SK-N-SH (cell line): Measurements from ENCODE around the gene NFAT5. TPM values are rescaled to one million over a fixed set of nuclear protein-coding genes. Genes with fewer than 3 reads are reported as not detected.

Experiments used
- CTCF ChIA-PET: fragments of 300-600, 350-600 bp; formaldehyde crosslinking; extraction: SDS; loops from one replicate; lab custom pipeline; 2021; lab: Yijun Ruan, JAX
- POLR2A ChIA-PET: fragments of 350-600 bp; sonication (Branson Sonifier 250); formaldehyde crosslinking; extraction: SDS; loops from one replicate; lab custom pipeline; 2020; ENCODE audit warnings: antibody characterized with exemption, inconsistent platforms; lab: Yijun Ruan, JAX
- DNase-seq: peaks from one replicate; pipeline ENCODE4 v3.0.0; 2012
- H2AFZ ChIP-seq: fragments of 200-600 bp; sonication (generic); 2 replicates; pipeline ENCODE4 v1.8.1; 2016; ENCODE audit warnings: antibody characterized with exemption, mild to moderate bottlenecking, low read depth
- H3F3A ChIP-seq: fragments of 200-600 bp; sonication (generic); replicated peaks from 2 replicates; pipeline ENCODE3; 2016; ENCODE audit warnings: antibody characterized with exemption, mild to moderate bottlenecking; ENCODE audit not compliant: insufficient read depth
- H3K27ac ChIP-seq, 2 experiments: fragments of 200-500 bp in 1 of 2; fragments of 200-600 bp in 1 of 2; sonication (Bioruptor generic) in 1 of 2; sonication (generic), shearing (Covaris generic) in 1 of 2; 2 replicates each; pipeline versions ENCODE4 v1.5.1 to v1.6.1; 2014 to 2016; ENCODE audit warnings: low read depth in 2 of 2, inconsistent platforms in 1 of 2, low read length in 1 of 2, mild to moderate bottlenecking in 1 of 2, mixed read lengths in 1 of 2
- H3K27me3 ChIP-seq: fragments of 200-600 bp; sonication (generic), shearing (Covaris generic); 2 replicates; pipeline ENCODE4 v1.6.1; 2016; ENCODE audit warnings: mixed run types; ENCODE audit not compliant: insufficient read depth
- H3K36me3 ChIP-seq, 2 experiments: fragments of 200-500 bp in 1 of 2; fragments of 200-600 bp in 1 of 2; sonication (Bioruptor generic) in 1 of 2; sonication (generic) in 1 of 2; replicated peaks in 1 of 2; 2 replicates each; pipeline versions ENCODE3 to v1.5.1; 2014 to 2016; ENCODE audit warnings: low read length in 1 of 2, mild to moderate bottlenecking in 1 of 2; ENCODE audit not compliant: insufficient read depth in 2 of 2, control insufficient read depth in 1 of 2
- H3K4me1 ChIP-seq, 2 experiments: fragments of 200-500 bp in 1 of 2; fragments of 200-600 bp in 1 of 2; sonication (Bioruptor generic) in 1 of 2; sonication (generic), shearing (Covaris generic) in 1 of 2; 2 replicates each; pipeline versions ENCODE4 v1.5.1 to v1.6.1; 2014 to 2016; ENCODE audit warnings: low read depth in 1 of 2, low read length in 1 of 2, mixed run types in 1 of 2; ENCODE audit not compliant: insufficient read depth in 2 of 2, control insufficient read depth in 1 of 2
- H3K4me2 ChIP-seq: fragments of 200-600 bp; sonication (generic), shearing (Covaris generic); 2 replicates; pipeline ENCODE4 v1.6.1; 2017; ENCODE audit warnings: mixed run types
- H3K4me3 ChIP-seq, 2 experiments: fragments of 200-500 bp in 1 of 2; fragments of 200-600 bp in 1 of 2; sonication (Bioruptor generic) in 1 of 2; sonication (generic), shearing (Covaris generic) in 1 of 2; 2 replicates each; pipeline versions ENCODE4 v1.5.1 to v1.8.1; 2014 to 2016; ENCODE audit warnings: low read depth in 2 of 2, inconsistent platforms in 1 of 2, low read length in 1 of 2, mild to moderate bottlenecking in 1 of 2, mixed read lengths in 1 of 2, moderate library complexity in 1 of 2
- H3K79me2 ChIP-seq: fragments of 200-600 bp; sonication (generic); 2 replicates; pipeline ENCODE4 v1.8.1; 2017; ENCODE audit warnings: mild to moderate bottlenecking; ENCODE audit not compliant: insufficient read depth
- H3K9ac ChIP-seq: fragments of 200-600 bp; sonication (generic); 2 replicates; pipeline ENCODE4 v1.6.1; 2017; ENCODE audit warnings: mixed run types
- H3K9me2 ChIP-seq: fragments of 200-600 bp; sonication (generic); 2 replicates; pipeline ENCODE4 v1.6.1; 2017; ENCODE audit warnings: mixed run types
- H3K9me3 ChIP-seq: fragments of 200-600 bp; sonication (generic); 2 replicates; pipeline ENCODE4 v1.6.1; 2017; ENCODE audit warnings: mixed run types, mild to moderate bottlenecking, moderate library complexity
- H4K20me1 ChIP-seq: fragments of 200-600 bp; sonication (generic); 2 replicates; pipeline ENCODE4 v1.6.1; 2017; ENCODE audit warnings: mild to moderate bottlenecking, mixed run types; ENCODE audit not compliant: insufficient read depth
- CHD2 ChIP-seq: fragments of 150-350 bp; IDR thresholded peaks from 2 replicates; pipeline ENCODE4 v1.6.1; 2018; ENCODE audit warnings: low read length; ENCODE audit not compliant: partially characterized antibody
- CTCF ChIP-seq: fragments of 200-600 bp; sonication (generic); IDR thresholded peaks from 2 replicates; pipeline ENCODE4 v1.6.1; 2017; ENCODE audit warnings: antibody characterized with exemption, mild to moderate bottlenecking, moderate library complexity
- EZH2phosphoT487 ChIP-seq: fragments of 200-600 bp; sonication (generic); IDR thresholded peaks from 2 replicates; pipeline ENCODE4 v1.6.1; 2017; ENCODE audit warnings: low read depth, mixed run types, mild to moderate bottlenecking, antibody characterized with exemption, moderate library complexity, borderline replicate concordance
- GABPA ChIP-seq: IDR thresholded peaks from 2 replicates; pipeline ENCODE4 v1.4.0; 2012; ENCODE audit warnings: low read depth, mild to moderate bottlenecking
- IRF3 ChIP-seq: fragments of 150-350 bp; IDR thresholded peaks from 2 replicates; pipeline ENCODE4 v1.6.1; 2016; ENCODE audit warnings: mild to moderate bottlenecking, low read depth, low read length
- JUND ChIP-seq: IDR thresholded peaks from 2 replicates; pipeline ENCODE4 v1.4.0; 2012
- MXI1 ChIP-seq: IDR thresholded peaks from 2 replicates; pipeline ENCODE4 v1.6.1; 2012; ENCODE audit warnings: mild to moderate bottlenecking, low read depth, low read length, improper control_type of control experiment
- NFIC ChIP-seq: IDR thresholded peaks from 2 replicates; pipeline ENCODE4 v1.4.0; 2012; ENCODE audit warnings: borderline replicate concordance
- REST ChIP-seq: IDR thresholded peaks from 2 replicates; pipeline ENCODE4 v1.6.1; 2012; ENCODE audit warnings: mild to moderate bottlenecking, low read depth, low read length, moderate library complexity
- RFX5 ChIP-seq: IDR thresholded peaks from 2 replicates; pipeline ENCODE4 v1.6.1; 2012; ENCODE audit warnings: mild to moderate bottlenecking, improper control_type of control experiment, low read length
- RXRA ChIP-seq: IDR thresholded peaks from 2 replicates; pipeline ENCODE4 v1.4.0; 2012; ENCODE audit warnings: low read depth, mild to moderate bottlenecking, borderline replicate concordance
- TEAD4 ChIP-seq: IDR thresholded peaks from 2 replicates; pipeline ENCODE4 v1.4.0; 2012; ENCODE audit warnings: mild to moderate bottlenecking, borderline replicate concordance; ENCODE audit not compliant: insufficient read depth
- ZBTB33 ChIP-seq: IDR thresholded peaks from 2 replicates; pipeline ENCODE4 v1.4.0; 2012; ENCODE audit warnings: low read depth, borderline replicate concordance
- WGBS: methylation state at CpG from one replicate; pipeline ENCODE4 v1.1.6; 2017; ENCODE audit warnings: low lambda C conversion rate; 5-methylcytosine and 5-hydroxymethylcytosine counted together
- polyA plus RNA-seq, 3 experiments: library from polyadenylated mRNA; depleted of rRNA; stranded (reverse); fragments of >200 nt; gene quantifications; 2 replicates each; pipeline ENCODE4 v1.2.3, GENCODE V29; 2012

Gene NFAT5
- polyA plus RNA-seq, 1 of the 3 experiments (the other 2 are of a cell fraction), result 7.2 TPM

- 93% methylated on average over 8 of the region's 11 CpGs for WGBS
- Histone ChIP-seq H3K79me2 (no peaks in the 10 kb centered on the region), H3K27me3 (no peaks in the 10 kb centered on the region), H3F3A (peaks cover 19% of the 10 kb centered on the region), H3K4me2 (no peak overlapping the region), H2AFZ (no peak overlapping the region), H4K20me1 (no peaks in the 10 kb centered on the region), H3K9me2 (no peaks in the 10 kb centered on the region), H3K9ac (no peak overlapping the region), H3K27ac (no peak overlapping the region), H3K4me3 (no peak overlapping the region), H3K4me1 (peaks cover 8 to 13% of the 10 kb centered on the region in 2 experiments; a peak in 3 of 4 replicates), H3K36me3 (no peaks in the 10 kb centered on the region), H3K9me3 (no peaks in the 10 kb centered on the region)
- POLR2A ChIA-PET, result no interaction called here
- CTCF ChIA-PET, result no interaction called here
- no peak for TF ChIP-seq CHD2
- DNase-seq, result no peak
Observed at GRCh38 chr16:69526831-69527655, 38.7 kb upstream of the NFAT5 start.

GRCh38 chr16:69531988-69532387, 33.8 kb upstream of the NFAT5 start:
- no peaks in the 10 kb centered on the region for H3K9me2 ChIP-seq
- ChIA-PET CTCF (no interaction called here), POLR2A (no interaction called here)
- peak overlapping the region; percentile 24 to 78; a peak in 3 of 4 replicates for H3K27ac ChIP-seq
- no peaks in the 10 kb centered on the region for H4K20me1 ChIP-seq
- H3K9ac ChIP-seq, result 0 out of 2 replicates have a peak overlapping the region, but pooled peaks have one; percentile 0
- no peak overlapping the region for H3K4me3 ChIP-seq
- H3K9me3 ChIP-seq, result no peaks in the 10 kb centered on the region
- TF ChIP-seq REST (no peak), JUND (no peak), EZH2phosphoT487 (no peak), CTCF (no peak), RFX5 (no peak), NFIC (no peak), MXI1 (no peak), TEAD4 (no peak), ZBTB33 (no peak), RXRA (no peak), GABPA (no peak), IRF3 (no peak)
- no peak overlapping the region for H3K4me2 ChIP-seq
- no peaks in the 10 kb centered on the region for H3K27me3 ChIP-seq
- no peaks in the 10 kb centered on the region for H3K79me2 ChIP-seq
- H3F3A ChIP-seq, result peaks cover 24% of the 10 kb centered on the region
- no peak overlapping the region for H2AFZ ChIP-seq
- H3K36me3 ChIP-seq, result no peaks in the 10 kb centered on the region
- WGBS, result 85% methylated on average over 1 of the region's 1 CpG
- peaks cover 2 to 34% of the 10 kb centered on the region in 2 experiments; a peak in 3 of 4 replicates for H3K4me1 ChIP-seq
- no peak for DNase-seq
